Keratinocyte (primary cell): Measurements from ENCODE around the gene DTD1.

ENCODE experiments used
- CTCF ChIP-seq, 3 experiments: IDR thresholded peaks in 1 of 3; conservative IDR thresholded peaks in 1 of 3; optimal IDR thresholded peaks in 1 of 3; 2 replicates in 2 of 3; 3 replicates in 1 of 3; pipeline versions ENCODE3 to v1.5.1; 2011; ENCODE audit warnings: low read length in 3 of 3, mild to moderate bottlenecking in 3 of 3, moderate library complexity in 2 of 3, control low read depth in 1 of 3, inconsistent platforms in 1 of 3; ENCODE audit not compliant: insufficient read depth in 2 of 3; ENCODE audit errors: extremely low read depth in 1 of 3
- EZH2 ChIP-seq: IDR thresholded peaks from one replicate; pipeline ENCODE4 v1.6.1; 2012; ENCODE audit warnings: inconsistent platforms, mild to moderate bottlenecking, low read length, moderate library complexity

DNA sequence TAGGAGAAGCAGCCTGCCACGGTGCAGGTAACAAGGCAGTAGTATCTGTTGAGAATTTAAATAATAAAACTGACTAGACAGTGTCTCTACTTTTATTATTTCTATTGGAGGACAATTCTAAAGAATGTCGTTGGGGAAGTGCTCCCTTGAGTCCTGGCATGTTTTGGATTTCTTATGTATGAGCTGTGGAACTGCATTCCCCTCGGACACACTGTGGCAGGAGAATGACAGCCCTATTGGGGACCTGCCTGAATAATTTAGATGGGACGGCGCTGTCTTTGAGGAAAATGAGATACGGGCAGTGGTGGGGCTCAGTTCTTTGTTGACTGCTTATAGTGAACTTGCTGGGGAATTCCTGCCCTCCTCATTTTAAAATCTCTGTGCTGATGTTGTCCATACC, 223.3 kb downstream of the DTD1 start:
- no peak for TF ChIP-seq EZH2
- TF ChIP-seq CTCF (optimal IDR thresholded peaks at IDR 0.05 in 1 of 3, IDR thresholded peaks at IDR 0.05 in 1 of 3, conservative IDR thresholded peaks at IDR 0.05 in 1 of 3; ENCODE audit: extremely low read depth in 1 of 3, insufficient read depth in 2 of 3, low read length in 3 of 3) = no peak
